Posterior cingulate gyrus (tissue), 11 donors: ENCODE data around the gene PLA2G4C.

Experiments
- DNase-seq, 10 donors: peaks; one replicate each; pipeline versions ENCODE4 v3.0.0 to v3.0.0-alpha.2; 2020 to 2021; ENCODE audit warnings: mixed read lengths in 3 of 10
- intact Hi-C: fragments of 100-400 bp; cut with DNase I; formaldehyde crosslinking; loops from one replicate; pipeline ENCODE4 v1.15.1; 2023

The PLA2G4C gene

GRCh38 chr19:48004236-48004635 lies 106.4 kb downstream of the PLA2G4C start:
- intact Hi-C loops: no loop called here
- DNase-seq: no peak

GRCh38 chr19:48000846-48001245 lies 109.8 kb downstream of the PLA2G4C start:
- intact Hi-C loops: no loop called here

GRCh38 chr19:47998800-47999199 lies 111.8 kb downstream of the PLA2G4C start:
- intact Hi-C loops: no loop called here
- DNase-seq: no peak

More at GRCh38 chr19:48000846-48001245, 109.8 kb downstream of the PLA2G4C start:
- DNase-seq: no peak
